Mucosa of descending colon (tissue), 3 donors: Measurements from ENCODE around the gene VIM. TPM values are rescaled to one million over a fixed set of nuclear protein-coding genes. Genes with fewer than 3 reads are reported as not detected.

Source experiments
- ATAC-seq: fragments of 200-7000 bp; cut with Tn5 transposase; one replicate; pipeline ENCODE4 v1.9.1; 2020; ENCODE audit warnings: mild to moderate bottlenecking, moderate library complexity
- DNase-seq, 3 donors: peaks; one replicate each; pipeline ENCODE4 v3.0.0-alpha.2; 2020
- H3K36me3 ChIP-seq: fragments of 200-600 bp; one replicate; pipeline ENCODE4 v1.8.0; 2021; ENCODE audit warnings: low read depth, mild to moderate bottlenecking
- H3K4me1 ChIP-seq: fragments of 200-600 bp; one replicate; pipeline ENCODE4 v1.8.0; 2021; ENCODE audit warnings: low read depth, mild to moderate bottlenecking
- H3K4me3 ChIP-seq: fragments of 200-600 bp; one replicate; pipeline ENCODE4 v1.8.0; 2021; ENCODE audit warnings: mild to moderate bottlenecking
- H3K9me3 ChIP-seq: fragments of 200-600 bp; one replicate; pipeline ENCODE4 v1.8.0; 2021; ENCODE audit warnings: mild to moderate bottlenecking
- CTCF ChIP-seq: fragments of 200-600 bp; IDR thresholded peaks from one replicate; pipeline ENCODE4 v1.8.0; 2022; ENCODE audit warnings: antibody characterized with exemption, mild to moderate bottlenecking
- intact Hi-C, 2 donors: fragments of 100-400 bp; cut with DNase I in 1 of 2; cut with micrococcal nuclease in 1 of 2; formaldehyde crosslinking; loops; one replicate each; pipeline versions ENCODE4 v1.11.0 to v1.11.1; 2022; cut with DNase I, micrococcal nuclease
- total RNA-seq, 3 donors: library from RNA; stranded (reverse); fragmentation: NEBNext Ultra II Directional in 2 of 3; extraction: Animal tissue kit (Norgen Biotek cat#: 25700) in 2 of 3; gene quantifications; one replicate each; pipeline versions ENCODE4 v1.2.1 to v1.2.4, GENCODE V29; 2021 to 2023
- donor health status: DM: no; HTN: no; CAD: no; lungs with moderate emphysema.
- donor health status: DM: no; HTN: no; CAD: no.
- donor health status: DM: no; HTN: yes; CAD: no.

VIM gene
- total RNA-seq, 3 donors from 2014 or later = 128 to 550 (median 355) TPM

DNA sequence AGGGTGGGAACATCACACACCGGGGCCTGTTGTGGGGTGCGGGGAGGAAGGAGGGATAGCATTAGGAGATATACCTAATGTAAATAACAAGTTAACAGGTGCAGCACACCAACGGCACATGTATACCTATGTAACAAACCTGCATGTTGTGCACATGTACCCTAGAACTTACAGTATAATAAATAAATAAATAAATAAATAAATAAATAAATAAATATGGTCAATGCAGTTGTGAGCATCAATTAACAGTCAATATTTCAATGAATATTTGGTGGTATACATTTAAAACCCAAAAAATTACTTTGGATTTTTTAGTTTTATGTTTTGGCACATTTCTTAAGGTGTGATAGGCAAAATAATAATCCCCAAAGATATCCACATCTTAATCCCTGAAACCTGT lies 42.2 kb upstream of the VIM start:
- Histone ChIP-seq H3K4me1 (no peaks in the 10 kb centered on the region), H3K36me3 (no peaks in the 10 kb centered on the region), H3K4me3 (no peak overlapping the region), H3K9me3 (no peaks in the 10 kb centered on the region)
- ATAC-seq (no peak), DNase-seq (no peak)
- TF ChIP-seq CTCF = no peak
- intact Hi-C loops = no loop called here

GRCh38 chr10:17188644-17189172 lies 39.3 kb upstream of the VIM start:
- no peak for ATAC-seq
- H3K4me1 ChIP-seq = no peaks in the 10 kb centered on the region
- intact Hi-C loops = no loop called here

GRCh38 chr10:17190602-17191001 lies 37.4 kb upstream of the VIM start:
- no peak for TF ChIP-seq CTCF
- Histone ChIP-seq H3K4me3 (no peak overlapping the region), H3K4me1 (no peaks in the 10 kb centered on the region), H3K36me3 (no peaks in the 10 kb centered on the region), H3K9me3 (no peaks in the 10 kb centered on the region)
- intact Hi-C loops = no loop called here
- DNase-seq (no peak), ATAC-seq (no peak)

More at GRCh38 chr10:17188644-17189172, 39.3 kb upstream of the VIM start:
- TF ChIP-seq CTCF = no peak
- no peaks in the 10 kb centered on the region for H3K9me3 ChIP-seq
- H3K36me3 ChIP-seq = no peaks in the 10 kb centered on the region
- no peak for DNase-seq
- H3K4me3 ChIP-seq = no peak overlapping the region

- no peak for DNase-seq
- intact Hi-C loops = no loop called here
- H3K4me3 ChIP-seq = no peak overlapping the region
- H3K4me1 ChIP-seq = peaks cover 2% of the 10 kb centered on the region
- no peaks in the 10 kb centered on the region for H3K36me3 ChIP-seq
- H3K9me3 ChIP-seq = no peaks in the 10 kb centered on the region
- TF ChIP-seq CTCF = no peak
- no peak for ATAC-seq
These were observed 33.0 kb upstream of the VIM start for GRCh38 chr10:17195083-17195482.

DNA sequence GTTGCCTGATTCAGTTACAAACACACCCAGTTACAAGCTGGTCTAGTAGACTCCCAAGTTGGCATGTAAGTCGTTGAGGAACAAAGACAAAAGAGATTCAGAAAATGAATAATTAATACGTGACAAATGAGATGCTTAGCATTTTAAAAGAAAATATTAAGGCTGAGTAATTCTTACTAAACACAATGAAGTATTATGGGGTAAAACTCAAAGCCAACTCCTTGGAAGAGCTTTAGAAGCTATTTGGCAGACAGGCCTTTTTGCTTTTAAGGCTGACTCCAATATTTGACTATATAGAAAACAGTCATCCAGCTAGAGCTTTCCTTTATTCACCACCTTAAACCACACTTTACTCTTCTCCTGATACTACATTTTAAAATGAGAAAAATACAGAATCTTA lies 32.0 kb upstream of the VIM start:
- TF ChIP-seq CTCF = no peak
- H3K4me1 ChIP-seq = peaks cover 4% of the 10 kb centered on the region
- intact Hi-C loops = no loop called here
- no peak overlapping the region for H3K4me3 ChIP-seq
- DNase-seq (no peak), ATAC-seq (no peak)
- no peaks in the 10 kb centered on the region for H3K9me3 ChIP-seq
- H3K36me3 ChIP-seq = no peaks in the 10 kb centered on the region

DNA sequence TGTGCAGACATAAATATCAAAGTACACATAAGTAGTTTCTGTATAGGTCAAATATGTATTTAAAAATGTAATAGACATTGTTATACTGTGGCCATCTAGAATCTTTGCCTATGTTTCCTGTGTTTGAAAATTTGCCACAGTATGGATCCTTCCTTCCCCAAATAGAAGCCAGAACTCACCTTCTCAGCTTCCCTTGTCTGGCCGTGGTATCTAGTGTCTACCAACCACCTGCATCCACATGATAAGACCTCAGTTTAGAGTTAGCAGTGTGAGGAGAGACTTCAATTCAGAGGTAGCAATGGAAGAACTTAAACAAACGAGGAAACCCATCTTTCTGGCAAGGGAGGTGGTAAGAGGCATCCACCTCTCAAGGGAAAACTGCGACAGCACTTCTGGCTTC lies 31.5 kb upstream of the VIM start:
- Histone ChIP-seq H3K4me3 (no peak overlapping the region), H3K4me1 (peaks cover 4% of the 10 kb centered on the region), H3K36me3 (no peaks in the 10 kb centered on the region), H3K9me3 (no peaks in the 10 kb centered on the region)
- DNase-seq (no peak), ATAC-seq (no peak)
- TF ChIP-seq CTCF = no peak
- intact Hi-C loops = no loop called here
